GM23248 (cell line): ENCODE measurements around the gene LRRC7.

Experiments
- EZH2 ChIP-seq: fragments of 200-600 bp; sonication (generic); IDR thresholded peaks from 2 replicates; pipeline ENCODE4 v1.6.1; 2018; ENCODE audit warnings: antibody characterized with exemption, mild to moderate bottlenecking; ENCODE audit not compliant: insufficient read depth, poor library complexity, severe bottlenecking
- EZH2phosphoT487 ChIP-seq: fragments of 200-600 bp; sonication (generic); IDR thresholded peaks from 2 replicates; pipeline ENCODE4 v1.6.1; 2018; ENCODE audit warnings: antibody characterized with exemption, moderate library complexity, mild to moderate bottlenecking, low read depth; ENCODE audit not compliant: insufficient read depth

DNA sequence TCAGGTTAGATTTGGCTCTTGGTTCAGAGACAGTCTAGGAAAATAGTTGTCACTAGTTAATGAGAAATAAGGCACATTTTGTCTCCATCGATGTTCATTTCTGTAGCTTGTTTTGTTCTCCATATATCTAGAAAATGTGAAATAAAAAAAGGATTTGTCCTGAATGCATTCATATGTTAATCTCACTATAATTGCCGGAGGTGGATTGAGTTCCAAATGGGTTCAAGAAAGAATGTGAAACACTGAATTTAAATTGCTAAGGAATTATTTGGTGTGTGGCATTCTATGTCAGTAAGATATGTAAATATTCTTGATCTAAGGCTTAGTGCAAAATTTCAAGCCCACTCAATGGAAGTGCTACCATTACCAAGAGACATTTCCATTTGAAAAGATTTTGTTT, 176.7 kb downstream of the LRRC7 start:
- no peak for TF ChIP-seq EZH2phosphoT487
- no peak for TF ChIP-seq EZH2
